HCT116 (cell line): ENCODE data around the gene TNFAIP8L3. TPM values are rescaled to one million over a fixed set of nuclear protein-coding genes. Genes with fewer than 3 reads are reported as not detected.

Source experiments
- ATAC-seq: fragments of 200-7000 bp; cut with Tn5 transposase; 2 replicates; pipeline ENCODE4 v1.9.1; 2020; ENCODE audit warnings: mild to moderate bottlenecking, moderate library complexity
- BruUV-seq: library from RNA; stranded (reverse); fragments of 400-500 nt; replicated peaks from 2 replicates; lab custom pipeline; 2021; lab: Mats Ljungman, UMichigan
- CTCF ChIA-PET: fragments of 300-600 bp; sonication (Branson Sonifier 250); formaldehyde crosslinking; loops from one replicate; lab custom pipeline; 2021; ENCODE audit warnings: antibody characterized with exemption; lab: Charles Lee
- POLR2A ChIA-PET: fragments of 300-600, 350-600 bp; sonication (Branson Sonifier 250); formaldehyde crosslinking; loops from one replicate; lab custom pipeline; 2021; ENCODE audit warnings: antibody characterized with exemption; lab: Charles Lee
- RAD21 ChIA-PET, 2 experiments: fragments of 300-600 bp; sonication (Branson Sonifier 250); formaldehyde crosslinking; loops; one replicate each; lab custom pipeline; 2023; ENCODE audit warnings: low total read pairs in 2 of 2; ENCODE audit not compliant: uncharacterized antibody in 2 of 2, unreplicated experiment in 2 of 2, low non-redundant PET in 1 of 2; lab: Charles Lee
- DNase-seq: peaks from one replicate; pipeline ENCODE4 v3.0.0-alpha.2; 2010; ENCODE audit warnings: low read depth, low spot score
- H2AFZ ChIP-seq: fragments of 200-600 bp; shearing (Covaris generic), sonication (generic); 2 replicates; pipeline ENCODE4 v1.6.1; 2017; ENCODE audit warnings: low read depth, mixed run types, mixed read lengths, antibody characterized with exemption, low read length; ENCODE audit not compliant: poor library complexity, severe bottlenecking
- H3K27ac ChIP-seq: 2 replicates; pipeline ENCODE4 v1.5.1; 2012; ENCODE audit warnings: low read depth, low read length
- H3K27me3 ChIP-seq: fragments of 200-600 bp; sonication (generic); 2 replicates; pipeline ENCODE4 v1.6.1; 2016; ENCODE audit warnings: mixed run types, low read length, mixed read lengths; ENCODE audit not compliant: insufficient read depth
- H3K36me3 ChIP-seq, 2 experiments: fragments of 200-500 bp in 1 of 2; fragments of 200-600 bp in 1 of 2; sonication (Bioruptor generic) in 1 of 2; sonication (generic) in 1 of 2; 2 replicates each; pipeline versions ENCODE4 v1.5.1 to v1.6.1; 2014 to 2016; ENCODE audit warnings: low read length in 2 of 2, inconsistent platforms in 1 of 2, mixed read lengths in 1 of 2, mixed run types in 1 of 2; ENCODE audit not compliant: insufficient read depth in 2 of 2, control insufficient read depth in 1 of 2
- H3K4me1 ChIP-seq, 2 experiments: fragments of 200-600 bp in 1 of 2; sonication (generic) in 1 of 2; 2 replicates each; pipeline versions ENCODE4 v1.5.1 to v1.6.1; 2012 to 2017; ENCODE audit warnings: low read length in 2 of 2, inconsistent platforms in 1 of 2, mild to moderate bottlenecking in 1 of 2, mixed read lengths in 1 of 2, mixed run types in 1 of 2, moderate library complexity in 1 of 2; ENCODE audit not compliant: insufficient read depth in 2 of 2, control insufficient read depth in 1 of 2
- H3K4me2 ChIP-seq: fragments of 200-600 bp; sonication (generic); 2 replicates; pipeline ENCODE4 v1.6.1; 2017; ENCODE audit warnings: mixed run types, low read length, mixed read lengths
- H3K4me3 ChIP-seq, 2 experiments: fragments of 200-600 bp in 1 of 2; sonication (generic) in 1 of 2; replicated peaks in 1 of 2; 2 replicates each; pipeline ENCODE4 v1.5.1; 2011 to 2016; ENCODE audit warnings: low read length in 2 of 2, control low read depth in 1 of 2, low read depth in 1 of 2, mild to moderate bottlenecking in 1 of 2, mixed read lengths in 1 of 2, mixed run types in 1 of 2
- H3K79me2 ChIP-seq: fragments of 200-600 bp; sonication (generic); 2 replicates; pipeline ENCODE4 v1.6.1; 2017; ENCODE audit warnings: mild to moderate bottlenecking, mixed run types, low read length, moderate library complexity, mixed read lengths; ENCODE audit not compliant: insufficient read depth
- H3K9ac ChIP-seq: fragments of 200-600 bp; sonication (generic); 2 replicates; pipeline ENCODE4 v1.6.1; 2016; ENCODE audit warnings: low read length, mixed read lengths
- H3K9me2 ChIP-seq: fragments of 200-600 bp; sonication (generic), shearing (Covaris generic); 2 replicates; pipeline ENCODE4 v1.6.1; 2017; ENCODE audit warnings: mixed run types, mild to moderate bottlenecking, moderate library complexity; ENCODE audit not compliant: insufficient read depth
- H3K9me3 ChIP-seq, 2 experiments: fragments of 200-500 bp in 1 of 2; fragments of 200-600 bp in 1 of 2; sonication (Bioruptor generic) in 1 of 2; sonication (generic) in 1 of 2; 2 replicates each; pipeline ENCODE4 v1.6.1; 2014 to 2017; ENCODE audit warnings: low read length in 2 of 2, mixed read lengths in 2 of 2, inconsistent platforms in 1 of 2, low read depth in 1 of 2, mild to moderate bottlenecking in 1 of 2, mixed run types in 1 of 2, moderate library complexity in 1 of 2; ENCODE audit not compliant: control insufficient read depth in 1 of 2, insufficient read depth in 1 of 2
- H4K20me1 ChIP-seq: fragments of 200-600 bp; sonication (generic), shearing (Covaris generic); 2 replicates; pipeline ENCODE4 v1.6.1; 2017; ENCODE audit warnings: mixed run types, mild to moderate bottlenecking, moderate library complexity; ENCODE audit not compliant: insufficient read depth
- CBX3 ChIP-seq: IDR thresholded peaks from 2 replicates; pipeline ENCODE4 v1.6.1; 2012; ENCODE audit warnings: low read depth
- CEBPB ChIP-seq: IDR thresholded peaks from 2 replicates; pipeline ENCODE4 v1.6.1; 2012; ENCODE audit warnings: low read depth
- ELF1 ChIP-seq: IDR thresholded peaks from 2 replicates; pipeline ENCODE4 v1.6.1; 2012; ENCODE audit warnings: low read depth, borderline replicate concordance
- EZH2phosphoT487 ChIP-seq: fragments of 200-600 bp; IDR thresholded peaks from 2 replicates; pipeline ENCODE4 v1.6.1; 2018; ENCODE audit warnings: antibody characterized with exemption, borderline replicate concordance
- JUND ChIP-seq: IDR thresholded peaks from 2 replicates; pipeline ENCODE4 v1.6.1; 2012
- POLR2A ChIP-seq: IDR thresholded peaks from 2 replicates; pipeline ENCODE4 v1.7.0; 2011; ENCODE audit warnings: borderline replicate concordance; ENCODE audit not compliant: insufficient read depth, insufficient read length; ENCODE audit errors: extremely low read depth
- SRF ChIP-seq: IDR thresholded peaks from 2 replicates; pipeline ENCODE4 v1.6.1; 2012; ENCODE audit warnings: low read depth
- TCF7L2 ChIP-seq: IDR thresholded peaks from 2 replicates; pipeline ENCODE4 v1.7.0; 2011; ENCODE audit warnings: borderline replicate concordance, inconsistent platforms; ENCODE audit not compliant: insufficient read depth, insufficient read length; ENCODE audit errors: extremely low read depth
- YY1 ChIP-seq: IDR thresholded peaks from 2 replicates; pipeline ENCODE4 v1.6.1; 2011; ENCODE audit warnings: low read length, low read depth, moderate library complexity, mild to moderate bottlenecking; ENCODE audit not compliant: insufficient replicate concordance; ENCODE audit errors: extremely low read depth
- ZFX ChIP-seq: fragments of 450-650 bp; IDR thresholded peaks from 2 replicates; pipeline ENCODE4 v1.6.1; 2017
- intact Hi-C: fragments of 100-400 bp; cut with micrococcal nuclease; formaldehyde crosslinking; loops from 2 replicates; pipeline ENCODE4 v1.10.0; 2022
- total RNA-seq: library from RNA; stranded (reverse); gene quantifications from one replicate; pipeline ENCODE4 v1.2.1, GENCODE V29; 2021; ENCODE audit not compliant: unreplicated experiment
- TF ChIP-seq, protein P1 (sequence below): IDR thresholded peaks from 2 replicates; pipeline ENCODE4 v1.6.1; 2012; ENCODE audit warnings: low read depth
- TF ChIP-seq, protein P2 (sequence below), 3 experiments: fragments of 200-600 bp in 1 of 3; sonication (generic) in 1 of 3; IDR thresholded peaks in 2 of 3; conservative IDR thresholded peaks in 1 of 3; 2 replicates each; pipeline ENCODE4 v1.5.1; 2012 to 2017; ENCODE audit warnings: low read depth in 2 of 3, low read length in 2 of 3, antibody characterized with exemption in 1 of 3, borderline replicate concordance in 1 of 3, control low read depth in 1 of 3, mild to moderate bottlenecking in 1 of 3, mixed read lengths in 1 of 3, mixed run types in 1 of 3, moderate library complexity in 1 of 3; ENCODE audit not compliant: insufficient read depth in 1 of 3
- TF ChIP-seq, protein P3 (sequence below): IDR thresholded peaks from 2 replicates; pipeline ENCODE4 v1.6.1; 2012

Gene TNFAIP8L3
- total RNA-seq, 1 experiment from 2014 or later = 0.47 TPM

DNA sequence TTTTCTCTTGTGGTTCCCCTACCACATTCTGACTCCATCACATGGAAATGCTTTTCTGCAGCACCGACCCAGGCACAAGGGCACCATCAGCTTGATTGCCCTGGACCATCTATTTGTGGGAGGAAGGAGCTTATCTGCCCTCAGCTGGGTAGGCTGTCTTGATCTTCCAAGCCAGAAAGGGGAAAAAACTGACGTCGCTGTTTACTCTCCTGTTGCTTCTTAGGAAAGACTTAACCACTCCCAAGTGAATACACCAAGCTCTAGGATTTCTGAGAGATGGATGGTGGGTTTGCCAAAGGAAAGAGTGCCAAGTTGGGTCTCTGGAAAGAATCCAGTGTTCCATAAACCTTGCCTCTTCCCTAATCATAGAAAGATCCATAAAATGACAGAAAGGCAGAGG is 4.0 kb downstream of the TNFAIP8L3 start:
- Histone ChIP-seq H3K27me3 (no peaks in the 10 kb centered on the region), H3K9ac (no peak overlapping the region), H3K4me3 (no peak overlapping the region), H3K9me3 (no peaks in the 10 kb centered on the region), H3K9me2 (no peaks in the 10 kb centered on the region), H3K27ac (no peak overlapping the region), H2AFZ (no peak overlapping the region), H3K36me3 (no peaks in the 10 kb centered on the region), H4K20me1 (no peaks in the 10 kb centered on the region), H3K4me1 (peaks cover 0 to 10% of the 10 kb centered on the region in 2 experiments; a peak in 1 of 4 replicates), H3K79me2 (no peaks in the 10 kb centered on the region), H3K4me2 (no peak overlapping the region)
- DNase-seq = no peak
- RAD21 ChIA-PET = no interaction called here
- ATAC-seq = no peak
- CTCF ChIA-PET = no interaction called here
- TF ChIP-seq, protein P1, sequence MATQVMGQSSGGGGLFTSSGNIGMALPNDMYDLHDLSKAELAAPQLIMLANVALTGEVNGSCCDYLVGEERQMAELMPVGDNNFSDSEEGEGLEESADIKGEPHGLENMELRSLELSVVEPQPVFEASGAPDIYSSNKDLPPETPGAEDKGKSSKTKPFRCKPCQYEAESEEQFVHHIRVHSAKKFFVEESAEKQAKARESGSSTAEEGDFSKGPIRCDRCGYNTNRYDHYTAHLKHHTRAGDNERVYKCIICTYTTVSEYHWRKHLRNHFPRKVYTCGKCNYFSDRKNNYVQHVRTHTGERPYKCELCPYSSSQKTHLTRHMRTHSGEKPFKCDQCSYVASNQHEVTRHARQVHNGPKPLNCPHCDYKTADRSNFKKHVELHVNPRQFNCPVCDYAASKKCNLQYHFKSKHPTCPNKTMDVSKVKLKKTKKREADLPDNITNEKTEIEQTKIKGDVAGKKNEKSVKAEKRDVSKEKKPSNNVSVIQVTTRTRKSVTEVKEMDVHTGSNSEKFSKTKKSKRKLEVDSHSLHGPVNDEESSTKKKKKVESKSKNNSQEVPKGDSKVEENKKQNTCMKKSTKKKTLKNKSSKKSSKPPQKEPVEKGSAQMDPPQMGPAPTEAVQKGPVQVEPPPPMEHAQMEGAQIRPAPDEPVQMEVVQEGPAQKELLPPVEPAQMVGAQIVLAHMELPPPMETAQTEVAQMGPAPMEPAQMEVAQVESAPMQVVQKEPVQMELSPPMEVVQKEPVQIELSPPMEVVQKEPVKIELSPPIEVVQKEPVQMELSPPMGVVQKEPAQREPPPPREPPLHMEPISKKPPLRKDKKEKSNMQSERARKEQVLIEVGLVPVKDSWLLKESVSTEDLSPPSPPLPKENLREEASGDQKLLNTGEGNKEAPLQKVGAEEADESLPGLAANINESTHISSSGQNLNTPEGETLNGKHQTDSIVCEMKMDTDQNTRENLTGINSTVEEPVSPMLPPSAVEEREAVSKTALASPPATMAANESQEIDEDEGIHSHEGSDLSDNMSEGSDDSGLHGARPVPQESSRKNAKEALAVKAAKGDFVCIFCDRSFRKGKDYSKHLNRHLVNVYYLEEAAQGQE = no peak
- TF ChIP-seq ZFX (no peak), POLR2A (no peak), TCF7L2 (no peak), JUND (no peak), CBX3 (no peak), EZH2phosphoT487 (no peak), SRF (no peak), YY1 (no peak), ELF1 (no peak), CEBPB (no peak)
- TF ChIP-seq, protein P2, sequence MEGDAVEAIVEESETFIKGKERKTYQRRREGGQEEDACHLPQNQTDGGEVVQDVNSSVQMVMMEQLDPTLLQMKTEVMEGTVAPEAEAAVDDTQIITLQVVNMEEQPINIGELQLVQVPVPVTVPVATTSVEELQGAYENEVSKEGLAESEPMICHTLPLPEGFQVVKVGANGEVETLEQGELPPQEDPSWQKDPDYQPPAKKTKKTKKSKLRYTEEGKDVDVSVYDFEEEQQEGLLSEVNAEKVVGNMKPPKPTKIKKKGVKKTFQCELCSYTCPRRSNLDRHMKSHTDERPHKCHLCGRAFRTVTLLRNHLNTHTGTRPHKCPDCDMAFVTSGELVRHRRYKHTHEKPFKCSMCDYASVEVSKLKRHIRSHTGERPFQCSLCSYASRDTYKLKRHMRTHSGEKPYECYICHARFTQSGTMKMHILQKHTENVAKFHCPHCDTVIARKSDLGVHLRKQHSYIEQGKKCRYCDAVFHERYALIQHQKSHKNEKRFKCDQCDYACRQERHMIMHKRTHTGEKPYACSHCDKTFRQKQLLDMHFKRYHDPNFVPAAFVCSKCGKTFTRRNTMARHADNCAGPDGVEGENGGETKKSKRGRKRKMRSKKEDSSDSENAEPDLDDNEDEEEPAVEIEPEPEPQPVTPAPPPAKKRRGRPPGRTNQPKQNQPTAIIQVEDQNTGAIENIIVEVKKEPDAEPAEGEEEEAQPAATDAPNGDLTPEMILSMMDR (IDR thresholded peaks at IDR 0.05 in 2 of 3, conservative IDR thresholded peaks at IDR 0.05 in 1 of 3; ENCODE audit: borderline replicate concordance in 1 of 3, insufficient read depth in 1 of 3, low read depth in 2 of 3, low read length in 2 of 3) = no peak
- TF ChIP-seq, protein P3, sequence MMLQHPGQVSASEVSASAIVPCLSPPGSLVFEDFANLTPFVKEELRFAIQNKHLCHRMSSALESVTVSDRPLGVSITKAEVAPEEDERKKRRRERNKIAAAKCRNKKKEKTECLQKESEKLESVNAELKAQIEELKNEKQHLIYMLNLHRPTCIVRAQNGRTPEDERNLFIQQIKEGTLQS = no peak
- BruUV-seq = no TSS peak
- POLR2A ChIA-PET = no interaction called here
- intact Hi-C loops = no loop called here
